H1 (cell line): ENCODE results near the gene SRGAP3. TPM values are rescaled to one million over a fixed set of nuclear protein-coding genes. Genes with fewer than 3 reads are reported as not detected.

Source experiments
- CBX8 ChIP-seq: fragments of 300-800, 300-1000 bp; sonication (generic); IDR thresholded peaks from 2 replicates; pipeline ENCODE4 v1.7.1; 2016; ENCODE audit warnings: low read depth, low read length, borderline replicate concordance
- CREB1 ChIP-seq: IDR thresholded peaks from 2 replicates; pipeline ENCODE4 v1.6.1; 2012; ENCODE audit warnings: inconsistent platforms
- EGR1 ChIP-seq: IDR thresholded peaks from 2 replicates; pipeline ENCODE4 v1.6.1; 2011; ENCODE audit warnings: low read depth, low read length, borderline replicate concordance
- GTF2F1 ChIP-seq: IDR thresholded peaks from 2 replicates; pipeline ENCODE4 v1.6.1; 2012; ENCODE audit warnings: low read depth, low read length, improper control_type of control experiment, borderline replicate concordance
- JUND ChIP-seq: IDR thresholded peaks from 2 replicates; pipeline ENCODE4 v1.6.1; 2011; ENCODE audit warnings: mild to moderate bottlenecking, improper control_type of control experiment, low read length
- RAD21 ChIP-seq, 2 experiments: IDR thresholded peaks in 1 of 2; conservative IDR thresholded peaks in 1 of 2; 2 replicates each; pipeline ENCODE4 v1.6.1; 2011; ENCODE audit warnings: low read depth in 2 of 2, low read length in 2 of 2, improper control_type of control experiment in 1 of 2, inconsistent platforms in 1 of 2, mild to moderate bottlenecking in 1 of 2, moderate library complexity in 1 of 2
- RFX5 ChIP-seq: IDR thresholded peaks from 2 replicates; pipeline ENCODE4 v1.6.1; 2011; ENCODE audit warnings: low read depth, low read length, improper control_type of control experiment, borderline replicate concordance
- TEAD4 ChIP-seq: IDR thresholded peaks from 2 replicates; pipeline ENCODE4 v1.6.1; 2012; ENCODE audit warnings: low read depth, low read length, inconsistent platforms, mixed read lengths
- YY1 ChIP-seq: IDR thresholded peaks from 2 replicates; pipeline ENCODE4 v1.6.1; 2011; ENCODE audit warnings: low read depth, mild to moderate bottlenecking, low read length
- polyA plus RNA-seq, 7 experiments: library from polyadenylated mRNA; depleted of rRNA in 3 of 7; stranded (reverse) in 5 of 7; unstranded in 2 of 7; fragments of >200 nt in 5 of 7; fragments of 200-250 nt in 2 of 7; gene quantifications; 1 replicate in 5 of 7; 2 replicates in 1 of 7; 4 replicates in 1 of 7; pipeline versions ENCODE4 v1.2.1 to v1.2.3, GENCODE V29; 2011 to 2013; ENCODE audit warnings: missing spikeins in 2 of 7, mixed read lengths in 2 of 7
- total RNA-seq: library from RNA; stranded (reverse); fragmentation: NEBNext Ultra II Directional; extraction: Animal tissue kit (Norgen Biotek cat#: 25700); gene quantifications from 2 replicates; pipeline ENCODE4 v1.2.1, GENCODE V29; 2021

Gene SRGAP3
- total and polyA plus RNA-seq, 2 of the 8 experiments (the other 6 are each of a cell fraction or from before 2014, with no cell fraction given): 5.8 to 11.4 TPM

- TF ChIP-seq CBX8 (no peak), JUND (no peak), YY1 (no peak), GTF2F1 (no peak), CREB1 (no peak), TEAD4 (no peak), RFX5 (no peak), RAD21 (IDR thresholded peaks at IDR 0.05 in 1 of 2, conservative IDR thresholded peaks at IDR 0.05 in 1 of 2; ENCODE audit: low read depth in 2 of 2, low read length in 2 of 2) (no peak), EGR1 (no peak)
Measured at GRCh38 chr3:9190276-9190675, 59.2 kb downstream of the SRGAP3 start (continued).
